GOT3 (cell line): Measurements from ENCODE around the gene SMARCAD1.
"Not testable (repeated sequence)": the region's sequence is repeated elsewhere in the genome, so short reads cannot be mapped to it uniquely, and the experiment has no call there.

Experiments
- DNase-seq: peaks from one replicate; lab custom pipeline; 2025; ENCODE audit warnings: mixed read lengths; lab: John Stamatoyannopoulos, UW

The SMARCAD1 gene

DNA sequence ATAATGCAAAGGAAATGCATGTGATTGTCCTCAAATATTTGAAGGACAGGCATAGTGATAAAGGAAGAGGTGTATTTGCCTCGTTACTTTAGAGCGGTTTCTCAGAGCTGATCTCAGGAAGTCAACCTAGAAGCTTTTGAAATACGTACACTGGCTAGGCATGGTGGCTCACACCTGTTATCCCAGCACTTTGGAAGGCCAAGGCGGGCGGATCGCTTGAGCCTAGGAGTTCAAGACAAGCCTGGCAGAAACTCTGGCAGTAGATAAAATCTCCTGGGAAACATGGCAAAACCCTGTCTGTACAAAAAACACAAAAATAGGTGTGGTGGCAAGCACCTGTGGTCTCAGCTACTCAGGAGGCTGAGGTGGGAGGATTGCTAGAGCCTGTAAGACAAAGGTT is 24.9 kb downstream of the SMARCAD1 start:
- DNase-seq, result no peak

DNA sequence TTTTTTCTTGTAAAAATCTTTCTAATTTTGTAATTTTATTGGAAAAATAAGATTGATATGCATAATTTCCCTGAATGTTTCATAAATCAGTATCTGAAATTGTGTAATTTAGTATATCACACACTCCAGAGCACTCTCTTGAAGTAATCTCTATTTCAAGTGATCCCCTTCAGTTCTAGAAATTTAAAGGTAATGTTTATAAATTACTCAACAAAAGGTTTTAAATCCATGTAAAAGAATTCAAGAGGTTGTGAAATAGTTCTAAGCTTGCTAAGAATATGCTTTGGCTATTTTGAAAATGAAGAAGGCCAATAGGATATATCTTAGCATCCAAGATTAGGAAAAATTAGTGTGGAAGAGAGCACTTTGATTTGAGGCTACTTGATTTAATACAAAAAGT is 28.2 kb downstream of the SMARCAD1 start:
- no peak for DNase-seq

- no peak for DNase-seq
These were observed 29.6 kb downstream of the SMARCAD1 start for GRCh38 chr4:94237271-94237670.

DNA sequence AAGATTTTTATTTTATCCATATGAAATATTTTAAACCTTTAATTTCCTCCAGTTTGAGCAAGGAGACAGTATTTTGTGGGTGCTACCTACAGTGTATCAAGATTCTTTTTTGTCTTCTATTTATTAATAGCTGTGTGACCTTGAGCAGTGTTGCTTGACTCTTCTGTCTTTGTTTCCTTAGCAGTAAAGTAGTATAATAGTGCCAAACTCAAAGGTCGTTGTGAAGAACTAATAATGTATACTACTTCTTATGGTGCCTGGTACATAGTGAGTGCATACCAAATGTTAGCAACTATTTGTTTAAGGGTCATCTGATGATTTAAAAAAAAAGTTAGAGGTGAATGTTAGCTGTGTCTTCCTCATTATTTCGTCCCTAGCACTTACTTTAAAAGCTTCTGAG is 30.5 kb downstream of the SMARCAD1 start:
- no peak for DNase-seq

DNA sequence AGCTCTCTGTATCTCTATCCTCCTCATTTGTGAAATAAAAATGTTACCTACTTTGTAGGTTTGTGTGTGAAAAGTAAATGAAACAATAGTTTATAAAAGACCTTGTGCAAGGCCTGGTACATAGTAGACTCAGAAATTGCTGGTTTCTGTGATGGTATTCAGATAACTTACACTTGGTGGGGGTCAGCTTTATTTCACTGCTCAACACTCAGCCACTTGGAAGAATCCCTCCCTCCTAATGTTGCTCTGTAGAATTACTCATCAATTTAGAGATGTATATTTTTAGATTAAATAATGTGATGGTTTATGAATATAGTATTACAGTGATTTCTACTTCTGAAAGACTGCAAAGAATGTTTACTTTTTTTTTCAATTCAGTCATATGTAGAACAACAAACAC is 32.7 kb downstream of the SMARCAD1 start:
- DNase-seq, result no peak

- DNase-seq, result no peak
These were observed 36.6 kb downstream of the SMARCAD1 start for GRCh38 chr4:94244087-94244828.

- no peak for DNase-seq
These were observed 37.1 kb downstream of the SMARCAD1 start for GRCh38 chr4:94244829-94245185.

DNA sequence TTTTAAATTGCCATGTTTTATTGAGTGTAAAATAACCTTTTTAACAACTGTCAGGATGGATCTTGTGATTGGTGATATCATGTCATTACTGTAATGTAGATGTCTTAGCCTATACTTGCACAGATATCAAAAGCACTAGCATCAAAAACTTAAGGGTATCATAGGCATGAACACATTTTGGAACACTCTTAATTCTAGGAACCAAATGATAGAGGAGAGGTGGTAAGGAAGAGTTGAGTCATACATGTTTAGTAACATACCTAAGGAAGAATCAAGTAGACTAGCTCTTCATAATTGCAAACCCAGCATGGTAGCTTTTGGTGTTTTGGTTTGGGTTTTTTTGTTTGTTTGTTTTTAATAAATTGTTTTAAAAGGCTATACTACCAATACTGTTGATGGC is 43.4 kb downstream of the SMARCAD1 start:
- no peak for DNase-seq

DNA sequence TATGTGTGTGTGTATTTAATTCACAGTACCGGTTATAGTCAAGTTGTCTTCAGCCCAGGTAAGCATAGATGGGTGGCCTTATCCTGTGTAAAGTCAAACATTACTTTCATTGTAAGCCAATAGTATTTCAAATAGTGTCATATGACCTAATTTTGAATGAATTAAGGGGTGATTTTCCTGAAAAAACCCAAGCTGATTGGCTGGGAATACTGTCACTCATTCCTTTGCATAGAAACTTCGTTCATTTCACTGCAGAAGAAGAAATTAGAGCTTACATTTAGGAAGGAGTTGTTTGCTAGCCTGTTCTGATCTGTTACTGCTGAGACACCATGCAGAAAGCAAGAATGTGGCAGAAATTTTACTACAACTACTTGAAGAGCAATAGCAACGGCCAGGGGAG is 45.4 kb downstream of the SMARCAD1 start:
- no peak for DNase-seq

DNA sequence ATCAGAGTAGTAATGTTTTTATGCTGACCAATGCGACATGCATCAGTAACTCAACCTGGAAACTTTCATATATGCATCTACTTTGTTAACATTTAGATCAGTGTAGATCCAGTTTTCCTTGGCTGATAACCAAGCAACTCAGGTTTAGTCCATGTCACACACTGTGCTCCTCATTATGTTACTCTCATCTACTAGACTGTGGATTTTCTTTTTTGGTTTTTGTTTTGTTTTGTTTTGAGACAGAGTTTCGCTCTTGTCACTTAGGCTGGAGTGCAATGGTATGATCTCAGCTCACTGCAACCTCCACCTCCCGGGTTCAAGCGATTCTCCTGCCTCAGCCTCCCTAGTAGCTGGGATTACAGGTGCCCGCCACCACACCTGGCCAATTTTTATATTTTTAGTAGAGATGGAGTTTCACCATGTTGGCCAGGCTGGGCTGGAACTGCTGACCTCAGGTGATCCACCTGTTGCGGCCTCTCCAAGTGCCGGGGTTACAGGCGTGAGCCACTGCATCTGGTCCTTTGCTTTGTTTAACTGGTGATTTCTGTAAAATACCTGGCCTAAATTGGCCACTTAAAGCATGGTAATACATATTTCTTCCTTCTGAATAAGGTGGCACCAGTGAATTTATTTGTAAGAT is 48.6 kb downstream of the SMARCAD1 start:
- DNase-seq, result no peak

GRCh38 chr4:94256828-94257227 is 49.2 kb downstream of the SMARCAD1 start:
- DNase-seq, result no peak

DNA sequence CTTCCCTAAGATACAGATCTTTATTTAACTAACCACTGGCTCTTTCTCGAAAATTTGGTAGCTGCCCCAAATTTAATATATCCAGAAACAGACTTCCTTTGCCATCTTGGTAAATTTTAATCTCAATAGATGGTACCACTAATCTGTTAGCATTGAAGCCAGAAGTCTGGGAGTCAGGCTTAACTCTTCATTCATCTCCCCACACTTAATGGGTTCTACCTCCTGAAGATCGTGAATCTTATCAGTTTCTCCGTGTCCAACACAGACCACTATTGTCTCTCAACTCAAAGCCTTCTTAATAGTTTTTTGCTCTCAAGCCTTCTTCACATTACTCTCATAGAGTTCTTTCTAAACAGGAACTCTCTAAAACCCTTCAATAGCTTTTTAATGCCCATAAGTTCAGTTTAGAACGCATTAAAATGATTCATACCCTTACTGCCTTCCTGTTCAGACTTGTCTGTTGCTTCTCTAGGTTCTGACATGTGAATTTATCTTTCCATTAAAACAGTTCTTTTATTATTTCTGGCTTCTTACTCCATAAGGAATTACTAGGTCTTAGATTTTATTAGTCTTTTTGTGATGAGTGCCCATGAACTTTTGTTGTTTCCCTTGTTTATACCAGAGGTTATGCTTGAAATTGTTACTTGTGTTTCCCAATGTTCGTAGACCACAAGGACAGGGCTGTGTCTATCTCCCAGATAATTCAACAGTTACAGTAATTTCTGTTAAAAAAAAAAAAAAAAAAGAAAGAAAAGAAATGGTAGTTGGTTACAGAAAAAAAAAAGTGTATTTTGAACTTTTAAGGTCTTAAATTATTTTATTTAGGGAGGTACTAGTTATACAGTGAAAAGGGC is 54.7 kb downstream of the SMARCAD1 start:
- DNase-seq, result no peak

- no peak for DNase-seq
These were observed 59.4 kb downstream of the SMARCAD1 start for GRCh38 chr4:94267037-94267436.

- DNase-seq, result no peak
These were observed 63.6 kb downstream of the SMARCAD1 start for GRCh38 chr4:94271248-94271647.

DNA sequence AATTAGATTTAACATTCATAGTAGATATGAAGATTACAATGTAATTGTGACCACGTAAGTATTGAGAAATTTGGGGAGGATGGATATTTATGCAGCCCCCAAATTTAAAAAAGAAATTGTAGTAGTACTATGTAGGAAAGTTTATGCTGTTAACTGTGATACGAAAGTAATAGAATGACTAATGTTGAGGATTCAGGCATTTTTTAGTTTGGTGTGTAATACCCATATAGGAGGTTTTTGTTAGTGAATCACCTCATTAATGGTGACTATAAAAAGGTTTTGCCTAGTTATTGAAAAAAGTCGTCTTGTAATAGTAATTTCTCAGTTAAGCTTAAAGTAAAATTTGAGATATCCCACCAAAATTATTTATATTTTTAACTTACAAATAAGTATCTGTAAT is 67.2 kb downstream of the SMARCAD1 start:
- no peak for DNase-seq

DNA sequence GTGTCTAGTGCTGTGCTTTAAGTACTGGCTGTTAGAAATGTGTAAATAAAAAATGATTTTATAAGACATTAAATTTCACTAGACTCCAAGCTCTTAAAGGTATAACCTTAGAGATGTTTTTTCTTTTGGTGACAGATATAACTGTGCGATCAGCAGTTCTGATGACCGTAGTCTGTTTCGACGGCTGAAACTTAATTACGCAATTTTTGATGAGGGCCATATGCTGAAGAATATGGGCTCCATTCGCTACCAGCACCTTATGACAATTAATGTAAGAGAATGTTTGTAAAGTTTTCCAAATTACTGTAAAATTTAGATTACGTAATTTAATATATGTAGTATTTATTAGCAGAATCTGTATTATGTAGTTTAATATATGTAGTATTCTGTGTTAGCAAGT is 68.5 kb downstream of the SMARCAD1 start:
- DNase-seq, result no peak

- no peak for DNase-seq
These were observed 69.9 kb downstream of the SMARCAD1 start for GRCh38 chr4:94277534-94277933.

- no peak for DNase-seq
These were observed 71.1 kb downstream of the SMARCAD1 start for GRCh38 chr4:94278781-94279180.

- DNase-seq, result no peak
These were observed 77.2 kb downstream of the SMARCAD1 start for GRCh38 chr4:94284889-94285288.

GRCh38 chr4:94285666-94286065 is 78.0 kb downstream of the SMARCAD1 start:
- DNase-seq, result no peak

- DNase-seq, result no peak
These were observed 82.6 kb downstream of the SMARCAD1 start for GRCh38 chr4:94290245-94290644.

DNA sequence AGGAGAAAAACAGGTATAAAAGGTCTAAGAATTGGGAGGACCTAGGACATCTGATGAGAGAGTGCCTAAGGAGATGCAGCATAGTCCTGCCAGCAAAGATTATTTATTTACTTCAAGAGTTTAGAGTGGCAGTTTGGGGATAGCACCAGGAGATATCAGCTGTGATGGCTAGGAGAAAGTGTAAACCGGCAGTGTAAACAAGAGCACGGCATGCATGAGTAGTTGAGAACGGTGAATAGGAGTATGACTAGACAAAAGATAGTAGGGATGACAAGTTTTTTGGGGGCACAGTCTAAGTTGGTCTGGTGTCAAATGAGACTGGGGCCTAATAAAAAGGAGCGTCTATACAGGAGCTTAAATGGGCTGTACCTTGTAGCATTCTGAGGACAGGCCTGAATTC is 86.3 kb downstream of the SMARCAD1 start:
- DNase-seq, result not testable (repeated sequence)

DNA sequence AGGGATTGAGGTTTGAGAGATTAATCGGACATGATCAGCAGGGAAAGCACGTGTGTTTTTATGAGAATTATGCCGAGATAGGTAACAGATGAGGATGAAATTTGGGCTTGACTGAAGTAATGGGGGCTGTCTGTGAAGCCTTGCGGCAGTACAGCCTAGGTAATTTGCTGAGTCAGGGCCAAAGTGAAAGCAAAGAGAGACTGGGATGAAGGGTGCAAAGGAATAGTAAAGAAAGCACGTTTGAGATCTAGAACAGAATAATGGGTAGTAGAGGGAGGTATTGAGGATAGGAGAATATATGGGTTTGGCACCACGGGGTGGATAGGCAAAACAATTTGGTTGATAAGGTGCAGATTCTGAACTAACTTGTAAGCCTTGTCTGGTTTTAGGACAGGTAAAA is 87.8 kb downstream of the SMARCAD1 start:
- not testable (repeated sequence) for DNase-seq
